KMS-11 (cell line): Measurements from ENCODE around the gene MSX2.

ENCODE experiments used
- H2AFZ ChIP-seq: fragments of 200-600 bp; sonication (generic); 2 replicates; pipeline ENCODE4 v1.6.1; 2016; ENCODE audit warnings: antibody characterized with exemption, mixed run types, low read depth
- H3K27ac ChIP-seq: fragments of 200-600 bp; sonication (generic); 2 replicates; pipeline ENCODE4 v1.6.1; 2016; ENCODE audit warnings: mild to moderate bottlenecking, mixed run types
- H3K27me3 ChIP-seq: fragments of 200-600 bp; sonication (generic); 2 replicates; pipeline ENCODE4 v1.6.1; 2017; ENCODE audit warnings: mild to moderate bottlenecking, low read depth, mixed run types, moderate library complexity; ENCODE audit not compliant: insufficient read depth
- H3K36me3 ChIP-seq: fragments of 200-600 bp; sonication (generic); 2 replicates; pipeline ENCODE4 v1.6.1; 2017; ENCODE audit warnings: mild to moderate bottlenecking, mixed run types; ENCODE audit not compliant: insufficient read depth
- H3K4me1 ChIP-seq: fragments of 200-600 bp; sonication (generic); 2 replicates; pipeline ENCODE4 v1.6.1; 2016; ENCODE audit warnings: mild to moderate bottlenecking, low read depth, mixed run types; ENCODE audit not compliant: poor library complexity, severe bottlenecking
- H3K4me2 ChIP-seq: fragments of 200-600 bp; sonication (generic); 2 replicates; pipeline ENCODE4 v1.7.0; 2016; ENCODE audit warnings: mild to moderate bottlenecking, mixed run types
- H3K4me3 ChIP-seq: fragments of 200-600 bp; sonication (generic); IDR thresholded peaks from 2 replicates; pipeline ENCODE4 v1.6.1; 2017; ENCODE audit warnings: low read depth, low read length, mixed read lengths; ENCODE audit not compliant: insufficient read depth
- H3K79me2 ChIP-seq: fragments of 200-600 bp; sonication (generic); 2 replicates; pipeline ENCODE4 v1.6.1; 2016; ENCODE audit warnings: low read depth, mixed run types; ENCODE audit not compliant: insufficient read depth
- H3K9ac ChIP-seq: fragments of 200-600 bp; sonication (generic); 2 replicates; pipeline ENCODE4 v1.6.1; 2016; ENCODE audit warnings: mild to moderate bottlenecking, mixed run types
- H4K20me1 ChIP-seq: fragments of 200-600 bp; sonication (generic); 2 replicates; pipeline ENCODE4 v1.6.1; 2016; ENCODE audit warnings: mild to moderate bottlenecking, mixed run types; ENCODE audit not compliant: insufficient read depth
- CTCF ChIP-seq: fragments of 200-600 bp; sonication (generic); conservative IDR thresholded peaks from 2 replicates; pipeline ENCODE4 v1.6.1; 2017; ENCODE audit warnings: low read depth, mild to moderate bottlenecking, antibody characterized with exemption, low read length, moderate library complexity, mixed read lengths

Gene MSX2

GRCh38 chr5:174725261-174725990 is 1.0 kb downstream of the MSX2 start:
- Histone ChIP-seq H3K79me2 (no peaks in the 10 kb centered on the region), H3K27ac (no peak overlapping the region), H3K4me2 (no peak overlapping the region), H3K36me3 (no peaks in the 10 kb centered on the region), H3K4me3 (no peak overlapping the region), H2AFZ (no peak overlapping the region), H3K4me1 (no peaks in the 10 kb centered on the region), H3K9ac (no peak overlapping the region), H4K20me1 (no peaks in the 10 kb centered on the region), H3K27me3 (no peaks in the 10 kb centered on the region)
- no peak for TF ChIP-seq CTCF

- Histone ChIP-seq H3K4me3 (no peak overlapping the region), H3K4me2 (no peak overlapping the region), H3K9ac (no peak overlapping the region), H4K20me1 (no peaks in the 10 kb centered on the region), H3K27ac (no peak overlapping the region), H3K27me3 (no peaks in the 10 kb centered on the region), H2AFZ (no peak overlapping the region), H3K36me3 (no peaks in the 10 kb centered on the region), H3K4me1 (no peaks in the 10 kb centered on the region), H3K79me2 (no peaks in the 10 kb centered on the region)
- no peak for TF ChIP-seq CTCF
Measured at GRCh38 chr5:174725991-174726601, 1.7 kb downstream of the MSX2 start.

GRCh38 chr5:174726916-174727793 is 2.8 kb downstream of the MSX2 start:
- TF ChIP-seq CTCF: no peak
- no peak overlapping the region for H2AFZ ChIP-seq
- no peaks in the 10 kb centered on the region for H3K4me1 ChIP-seq
- H3K36me3 ChIP-seq: no peaks in the 10 kb centered on the region
- no peak overlapping the region for H3K4me2 ChIP-seq
- no peak overlapping the region for H3K9ac ChIP-seq
- no peaks in the 10 kb centered on the region for H4K20me1 ChIP-seq
- H3K4me3 ChIP-seq: no peak overlapping the region
- no peak overlapping the region for H3K27ac ChIP-seq
- H3K79me2 ChIP-seq: no peaks in the 10 kb centered on the region
- H3K27me3 ChIP-seq: no peaks in the 10 kb centered on the region

GRCh38 chr5:174727794-174728680 is 3.7 kb downstream of the MSX2 start:
- H3K4me3 ChIP-seq: no peak overlapping the region
- no peak overlapping the region for H2AFZ ChIP-seq
- no peak overlapping the region for H3K4me2 ChIP-seq
- no peaks in the 10 kb centered on the region for H3K4me1 ChIP-seq
- no peak overlapping the region for H3K9ac ChIP-seq
- no peaks in the 10 kb centered on the region for H4K20me1 ChIP-seq
- H3K27me3 ChIP-seq: no peaks in the 10 kb centered on the region
- no peak overlapping the region for H3K27ac ChIP-seq
- no peaks in the 10 kb centered on the region for H3K36me3 ChIP-seq
- H3K79me2 ChIP-seq: no peaks in the 10 kb centered on the region
- TF ChIP-seq CTCF: no peak
